AG09319 (cell line): ENCODE measurements around the gene TACC3.

Experiments used
- DNase-seq: peaks from one replicate; pipeline ENCODE4 v3.0.0-alpha.2; 2010; ENCODE audit warnings: low read depth; ENCODE audit errors: extremely low read depth
- CTCF ChIP-seq: IDR thresholded peaks from 2 replicates; pipeline ENCODE4 v1.5.1; 2011; ENCODE audit warnings: low read depth, mild to moderate bottlenecking, inconsistent platforms, low read length, moderate library complexity

TACC3 gene

GRCh38 chr4:1756893-1757779 lies 35.8 kb downstream of the TACC3 start:
- no peak for TF ChIP-seq CTCF

DNA sequence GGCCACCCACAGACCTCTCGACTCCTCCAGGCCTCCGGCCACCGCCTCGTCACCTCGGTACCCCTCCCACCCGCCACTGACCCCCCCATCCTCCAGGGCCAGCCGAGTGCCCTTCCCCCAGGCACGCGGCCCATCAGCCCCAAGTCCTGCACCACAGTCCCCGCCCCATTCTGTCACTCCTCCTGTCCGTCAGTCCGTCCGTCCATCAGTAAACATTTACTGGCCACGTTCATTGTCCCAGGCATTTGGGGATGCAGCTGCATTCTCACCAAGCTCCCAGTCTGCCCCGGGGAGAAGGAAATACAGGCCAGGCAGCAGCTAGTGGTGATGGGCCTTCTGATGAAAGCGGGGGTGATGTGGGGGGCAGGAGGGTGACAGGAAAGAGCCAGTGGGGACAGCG lies 36.5 kb downstream of the TACC3 start:
- no peak for TF ChIP-seq CTCF
- DNase-seq, result no peak

More at GRCh38 chr4:1756893-1757779, 35.8 kb downstream of the TACC3 start:
- no peak for DNase-seq

- DNase-seq, result no peak
- TF ChIP-seq CTCF, result no peak
These were observed 37.2 kb downstream of the TACC3 start for GRCh38 chr4:1758306-1759121.

DNA sequence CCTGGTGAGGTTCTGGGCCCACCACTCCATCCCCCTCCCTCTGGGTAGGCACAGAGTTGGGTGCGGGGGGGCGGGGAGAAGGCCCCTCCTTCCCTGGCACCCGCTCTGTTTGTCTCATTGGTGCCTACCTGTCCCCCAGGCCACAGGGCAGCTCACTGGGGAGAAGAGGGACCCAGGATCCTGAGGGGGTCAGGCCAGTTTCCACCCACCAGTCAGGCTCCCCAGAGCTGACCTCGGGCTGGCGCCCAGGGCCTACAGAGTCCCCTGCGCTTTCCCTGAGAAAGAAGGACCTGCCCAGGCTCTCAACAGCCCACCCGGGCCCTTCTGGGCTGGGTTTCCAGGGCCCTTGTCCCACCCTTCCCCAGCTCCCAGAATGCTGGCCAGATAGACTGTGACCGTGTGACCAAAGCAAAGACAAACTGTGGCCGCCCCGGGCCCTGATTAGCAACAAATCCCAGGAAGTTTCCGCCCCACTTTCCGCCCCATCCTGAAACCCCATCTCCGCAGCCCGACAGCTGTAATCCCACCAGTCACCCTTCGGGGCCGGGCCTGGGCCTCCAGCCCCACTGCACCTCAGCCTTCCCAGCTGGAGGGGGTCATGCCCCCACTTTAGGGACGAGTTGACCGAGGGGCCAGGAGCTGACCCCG lies 38.0 kb downstream of the TACC3 start:
- TF ChIP-seq CTCF, result no peak
- DNase-seq, result no peak

- TF ChIP-seq CTCF, result no peak
- no peak for DNase-seq
These were observed 38.5 kb downstream of the TACC3 start for GRCh38 chr4:1759818-1760223.

- no peak for DNase-seq
- no peak for TF ChIP-seq CTCF
These were observed 39.3 kb downstream of the TACC3 start for GRCh38 chr4:1760521-1761071.
